HG03432 (cell line): ENCODE measurements around the gene ANAPC16.
"Not testable (repeated sequence)": the region's sequence is repeated elsewhere in the genome, so short reads cannot be mapped to it uniquely, and the experiment has no call there.

Experiments
- ATAC-seq: cut with Tn5 transposase; IDR thresholded peaks from one replicate; pipeline ENCODE4 v1.9.1; 2021; ENCODE audit warnings: mild to moderate bottlenecking, moderate library complexity; ENCODE audit not compliant: unreplicated experiment

ANAPC16 gene

DNA sequence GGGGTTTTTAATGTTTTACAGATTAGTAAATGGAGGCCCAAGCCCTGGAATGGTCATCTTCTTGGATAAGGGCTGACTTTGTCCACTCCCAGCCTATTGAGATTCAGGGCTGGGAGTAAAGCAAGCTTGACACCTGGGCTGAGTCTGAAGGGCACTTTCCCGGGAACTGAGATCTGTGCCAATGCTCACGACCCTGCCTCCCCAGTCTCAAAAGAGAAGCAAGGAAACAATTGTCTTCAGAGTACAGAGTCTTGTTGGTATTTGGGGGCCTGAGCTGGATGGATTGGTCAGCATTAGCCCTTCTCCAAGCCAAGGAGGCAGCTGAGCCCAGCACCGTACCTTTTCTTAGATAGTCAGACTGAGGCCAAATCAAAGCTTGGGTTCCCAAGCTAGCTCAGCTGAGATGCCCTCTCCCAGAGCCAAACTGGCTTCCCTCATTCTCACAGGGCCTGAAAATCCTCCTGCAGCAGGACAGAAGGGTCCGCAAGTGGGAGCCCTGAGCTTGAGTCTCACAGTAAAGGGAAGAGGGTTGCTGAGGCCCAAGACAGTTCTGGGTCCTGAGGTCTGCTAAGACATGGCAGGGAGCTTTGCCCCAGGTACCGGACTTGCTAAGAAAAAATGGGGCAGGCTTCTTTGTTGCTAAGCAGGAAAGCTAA lies 61.7 kb downstream of the ANAPC16 start:
- ATAC-seq: no peak

DNA sequence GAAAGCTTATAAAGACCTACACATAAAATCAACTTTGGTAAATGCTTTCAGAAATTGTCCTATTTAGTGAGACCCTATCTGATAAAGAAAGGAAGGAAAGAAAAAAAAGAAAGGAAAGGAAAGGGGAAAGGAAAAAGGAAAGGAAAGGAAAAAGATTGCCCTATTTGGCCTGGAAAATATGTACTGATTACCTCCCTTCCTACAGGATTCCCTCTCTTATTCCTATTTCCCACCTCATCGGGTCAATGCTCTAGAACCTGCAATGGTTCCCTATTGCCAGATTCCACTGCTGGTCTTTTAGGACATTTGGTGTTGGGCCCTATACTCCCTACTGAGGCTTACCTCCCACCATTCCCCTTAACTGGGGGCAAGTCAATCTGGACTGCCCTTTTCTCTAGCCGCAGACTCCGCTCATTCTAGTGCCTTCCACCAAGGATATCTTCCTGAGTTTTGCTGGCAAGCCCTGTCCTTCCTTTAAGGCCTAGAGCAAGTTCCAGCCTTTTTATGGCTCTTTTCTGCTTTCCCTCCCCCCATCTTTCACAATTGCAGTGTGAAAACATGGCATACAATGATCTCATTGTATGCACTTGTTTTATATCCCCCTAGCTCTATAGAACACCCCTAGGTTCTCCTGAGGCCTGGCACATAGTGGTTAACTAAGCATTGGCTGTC lies 62.3 kb downstream of the ANAPC16 start:
- ATAC-seq: no peak

DNA sequence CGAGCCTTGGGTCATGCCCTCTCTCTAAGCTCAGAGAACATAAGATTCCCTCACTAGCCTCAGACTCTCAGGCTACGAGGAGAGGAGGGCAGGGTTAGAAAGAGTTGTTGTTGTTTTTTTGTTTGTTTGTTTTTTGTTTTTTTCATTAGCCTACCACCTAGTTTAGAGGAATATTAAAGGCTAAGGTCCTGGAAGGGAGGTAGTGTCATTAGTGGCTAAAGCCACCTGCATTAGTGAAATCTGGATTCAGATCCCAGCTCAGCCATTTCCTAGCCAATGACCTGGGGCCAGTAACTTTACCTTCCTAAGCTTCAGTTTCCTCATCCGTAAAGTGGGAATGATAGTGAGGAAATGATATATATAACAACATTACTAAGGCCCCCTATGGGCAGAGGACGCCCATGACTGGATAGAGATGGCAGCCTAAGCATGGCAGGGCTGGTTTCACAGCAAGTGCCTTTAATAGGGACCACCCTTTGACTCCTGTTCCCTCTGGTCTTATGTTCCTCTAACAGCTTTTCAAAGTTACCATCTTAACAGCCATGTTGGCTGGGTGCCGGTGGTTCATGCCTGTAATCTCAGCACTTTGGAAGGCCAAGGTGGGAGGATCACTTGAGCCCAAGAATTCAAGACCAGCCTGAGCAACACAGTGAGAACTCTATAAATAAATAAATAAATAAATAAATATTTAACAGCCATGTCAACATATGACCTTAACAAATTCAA lies 63.0 kb downstream of the ANAPC16 start:
- ATAC-seq: no peak

DNA sequence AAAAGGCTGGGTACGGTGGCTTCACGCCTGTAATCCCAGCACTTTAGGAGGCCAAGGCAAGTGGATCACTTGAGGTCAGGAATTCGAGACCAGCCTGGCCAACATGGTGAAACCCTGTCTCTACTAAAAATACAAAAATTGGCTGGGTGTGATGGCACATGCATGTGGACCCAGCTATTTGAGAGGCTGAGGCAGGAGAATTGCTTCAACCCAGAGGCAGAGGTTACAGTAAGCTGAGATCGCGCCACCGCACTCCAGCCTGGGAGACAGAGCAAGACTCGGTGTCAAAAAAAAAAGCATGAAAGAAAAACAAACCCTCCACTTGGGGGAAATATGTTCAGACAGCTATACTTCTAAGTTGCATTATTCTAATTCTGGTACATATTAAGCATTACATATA lies 63.8 kb downstream of the ANAPC16 start:
- ATAC-seq: not testable (repeated sequence)

DNA sequence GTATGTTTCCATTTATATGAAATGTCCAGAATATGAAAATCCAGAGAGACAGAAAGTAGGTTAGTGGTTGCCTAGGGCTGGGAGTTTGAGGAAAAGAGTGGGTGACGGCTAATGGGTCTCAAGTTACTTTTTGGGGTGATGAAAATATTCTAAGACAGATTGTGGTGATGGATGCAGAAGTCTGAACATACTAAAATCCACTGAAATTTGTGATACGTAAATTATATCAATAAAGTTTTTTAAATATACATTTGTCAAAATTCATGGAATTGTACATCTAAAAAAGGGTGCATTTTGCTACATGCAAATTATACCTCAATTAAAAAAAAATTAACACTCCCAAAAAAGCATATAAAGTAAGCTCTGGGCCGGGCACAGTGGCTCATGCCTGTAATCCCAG lies 67.3 kb downstream of the ANAPC16 start:
- ATAC-seq: no peak
